Activated T-cell treated with anti-CD3 and anti-CD28 coated beads for 24 hours (primary cell): ENCODE results near the gene MROH7.
A peak's percentile ranks its signal among the peaks of the same experiment; 100 is the strongest.

Source experiments
- DNase-seq: peaks from one replicate; pipeline ENCODE4 v3.0.0-alpha.2; 2020; ENCODE audit warnings: low read depth

MROH7 gene

GRCh38 chr1:54651608-54652007 lies 10.0 kb downstream of the MROH7 start:
- no peak for DNase-seq

GRCh38 chr1:54652168-54652567 lies 10.6 kb downstream of the MROH7 start:
- DNase-seq: no peak

GRCh38 chr1:54653036-54653435 lies 11.4 kb downstream of the MROH7 start:
- no peak for DNase-seq

GRCh38 chr1:54658164-54658913 lies 16.8 kb downstream of the MROH7 start:
- no peak for DNase-seq

GRCh38 chr1:54663725-54664124 lies 22.1 kb downstream of the MROH7 start:
- no peak for DNase-seq

GRCh38 chr1:54664364-54664763 lies 22.8 kb downstream of the MROH7 start:
- DNase-seq: no peak

GRCh38 chr1:54665852-54666251 lies 24.3 kb downstream of the MROH7 start:
- DNase-seq: no peak

- no peak for DNase-seq
Observed at GRCh38 chr1:54666333-54666732, 24.7 kb downstream of the MROH7 start.

GRCh38 chr1:54667797-54668196 lies 26.2 kb downstream of the MROH7 start:
- no peak for DNase-seq

GRCh38 chr1:54668567-54668966 lies 27.0 kb downstream of the MROH7 start:
- no peak for DNase-seq

- peak; percentile 59 for DNase-seq
Observed at GRCh38 chr1:54671985-54672608, 30.5 kb downstream of the MROH7 start.

GRCh38 chr1:54678776-54679643 lies 37.4 kb downstream of the MROH7 start:
- no peak for DNase-seq

- DNase-seq: no peak
Observed at GRCh38 chr1:54679706-54680105, 38.1 kb downstream of the MROH7 start.

GRCh38 chr1:54680387-54680786 lies 38.8 kb downstream of the MROH7 start:
- no peak for DNase-seq

- no peak for DNase-seq
Observed at GRCh38 chr1:54681358-54681757, 39.8 kb downstream of the MROH7 start.

GRCh38 chr1:54683453-54683852 lies 41.9 kb downstream of the MROH7 start:
- DNase-seq: no peak

GRCh38 chr1:54685335-54685905 lies 43.8 kb downstream of the MROH7 start:
- no peak for DNase-seq

GRCh38 chr1:54686155-54686554 lies 44.6 kb downstream of the MROH7 start:
- no peak for DNase-seq

- no peak for DNase-seq
Observed at GRCh38 chr1:54694771-54695170, 53.2 kb downstream of the MROH7 start.

- no peak for DNase-seq
Observed at GRCh38 chr1:54695221-54695620, 53.6 kb downstream of the MROH7 start.

GRCh38 chr1:54695764-54696163 lies 54.2 kb downstream of the MROH7 start:
- DNase-seq: no peak

- no peak for DNase-seq
Observed at GRCh38 chr1:54696262-54696661, 54.7 kb downstream of the MROH7 start.

GRCh38 chr1:54697896-54698295 lies 56.3 kb downstream of the MROH7 start:
- DNase-seq: no peak
